Activated CD8-positive, alpha-beta memory T cell treated with anti-CD3 and anti-CD28 coated beads, Interleukin-2, amount 50 U/mL, for 4 hours (primary cell): ENCODE results near the gene TMPRSS2.
A peak's percentile ranks its signal among the peaks of the same experiment; 100 is the strongest.
"Not testable (repeated sequence)": the region's sequence is repeated elsewhere in the genome, so short reads cannot be mapped to it uniquely, and the experiment has no call there.

Experiments used
- DNase-seq: peaks from one replicate; pipeline ENCODE4 v3.0.0-alpha.2; 2020

The TMPRSS2 gene

GRCh38 chr21:41444703-41445464 is 63.1 kb downstream of the TMPRSS2 start:
- DNase-seq: no peak

- DNase-seq: no peak
Observed at GRCh38 chr21:41443562-41443961, 64.4 kb downstream of the TMPRSS2 start.

GRCh38 chr21:41442481-41443186 is 65.3 kb downstream of the TMPRSS2 start:
- DNase-seq: no peak

- DNase-seq: no peak
Observed at GRCh38 chr21:41441546-41441945, 66.4 kb downstream of the TMPRSS2 start.

GRCh38 chr21:41439248-41439647 is 68.7 kb downstream of the TMPRSS2 start:
- DNase-seq: no peak

GRCh38 chr21:41438425-41439113 is 69.4 kb downstream of the TMPRSS2 start:
- DNase-seq: no peak

- no peak for DNase-seq
Observed at GRCh38 chr21:41437729-41438128, 70.2 kb downstream of the TMPRSS2 start.

GRCh38 chr21:41435706-41436105 is 72.3 kb downstream of the TMPRSS2 start:
- no peak for DNase-seq

GRCh38 chr21:41433566-41433965 is 74.4 kb downstream of the TMPRSS2 start:
- no peak for DNase-seq

GRCh38 chr21:41432562-41433460 is 75.1 kb downstream of the TMPRSS2 start:
- DNase-seq: no peak

- no peak for DNase-seq
Observed at GRCh38 chr21:41431788-41432548, 76.0 kb downstream of the TMPRSS2 start.

GRCh38 chr21:41429925-41430491 is 78.0 kb downstream of the TMPRSS2 start:
- no peak for DNase-seq

- DNase-seq: no peak
Observed at GRCh38 chr21:41429305-41429704, 78.7 kb downstream of the TMPRSS2 start.

- no peak for DNase-seq
Observed at GRCh38 chr21:41428847-41429246, 79.1 kb downstream of the TMPRSS2 start.

GRCh38 chr21:41428311-41428710 is 79.6 kb downstream of the TMPRSS2 start:
- no peak for DNase-seq

GRCh38 chr21:41427556-41427955 is 80.4 kb downstream of the TMPRSS2 start:
- no peak for DNase-seq

GRCh38 chr21:41426676-41427404 is 81.1 kb downstream of the TMPRSS2 start:
- DNase-seq: no peak

GRCh38 chr21:41425954-41426675 is 81.8 kb downstream of the TMPRSS2 start, which contains the start of gene MX1:
TSS of gene MX1 (plus strand) at chr21:41426239. CDS start at chr21:41432071, 5,832 bp downstream.
- peak; percentile 85 for DNase-seq

GRCh38 chr21:41425588-41425953 is 82.4 kb downstream of the TMPRSS2 start:
- no peak for DNase-seq

- not testable (repeated sequence) for DNase-seq
Observed at GRCh38 chr21:41423305-41423636, 84.7 kb downstream of the TMPRSS2 start.
